Muscle layer of colon (tissue), 2 donors: ENCODE measurements around the gene UCK2.

Experiments
- H3K27ac ChIP-seq: one replicate; pipeline ENCODE4 v1.7.0; 2013; ENCODE audit warnings: low read depth, mild to moderate bottlenecking, low read length, moderate library complexity
- H3K27me3 ChIP-seq, 2 donors: one replicate each; pipeline ENCODE4 v1.7.0; 2013; ENCODE audit warnings: low read length in 2 of 2, mild to moderate bottlenecking in 2 of 2; ENCODE audit not compliant: insufficient read depth in 2 of 2, control insufficient read depth in 1 of 2
- H3K36me3 ChIP-seq: one replicate; pipeline ENCODE4 v1.7.0; 2013; ENCODE audit warnings: mild to moderate bottlenecking, low read length; ENCODE audit not compliant: insufficient read depth
- H3K4me1 ChIP-seq: one replicate; pipeline ENCODE4 v1.7.0; 2013; ENCODE audit warnings: mild to moderate bottlenecking, low read length; ENCODE audit not compliant: insufficient read depth
- H3K4me3 ChIP-seq, 2 donors: one replicate each; pipeline ENCODE4 v1.7.0; 2013; ENCODE audit warnings: low read length in 2 of 2, low read depth in 1 of 2, mild to moderate bottlenecking in 1 of 2, moderate library complexity in 1 of 2
- H3K9ac ChIP-seq: one replicate; pipeline ENCODE4 v1.7.0; 2013; ENCODE audit warnings: low read length
- H3K9me3 ChIP-seq: one replicate; pipeline ENCODE4 v1.7.0; 2013; ENCODE audit warnings: mild to moderate bottlenecking, low read length
- donor health status: abdominal sarcoma.
- donor health status: Adenocarcinoma of cecum.

The UCK2 gene

GRCh38 chr1:165958306-165958705, 130.9 kb downstream of the UCK2 start:
- no peaks in the 10 kb centered on the region for H3K4me1 ChIP-seq
- no peak overlapping the region for H3K4me3 ChIP-seq
- H3K9ac ChIP-seq: no peak overlapping the region
- no peaks in the 10 kb centered on the region for H3K27me3 ChIP-seq
- H3K36me3 ChIP-seq: no peaks in the 10 kb centered on the region
- H3K27ac ChIP-seq: no peak overlapping the region
- no peaks in the 10 kb centered on the region for H3K9me3 ChIP-seq

- H3K4me3 ChIP-seq: no peak overlapping the region
- H3K9me3 ChIP-seq: no peaks in the 10 kb centered on the region
- no peaks in the 10 kb centered on the region for H3K27me3 ChIP-seq
- no peak overlapping the region for H3K27ac ChIP-seq
- no peaks in the 10 kb centered on the region for H3K4me1 ChIP-seq
- no peaks in the 10 kb centered on the region for H3K36me3 ChIP-seq
- no peak overlapping the region for H3K9ac ChIP-seq
Observed at GRCh38 chr1:165960136-165960535, 132.7 kb downstream of the UCK2 start.

GRCh38 chr1:165960881-165961280, 133.5 kb downstream of the UCK2 start:
- H3K4me3 ChIP-seq: no peak overlapping the region
- no peaks in the 10 kb centered on the region for H3K4me1 ChIP-seq
- no peak overlapping the region for H3K27ac ChIP-seq
- no peaks in the 10 kb centered on the region for H3K36me3 ChIP-seq
- no peak overlapping the region for H3K9ac ChIP-seq
- H3K27me3 ChIP-seq: no peaks in the 10 kb centered on the region
- H3K9me3 ChIP-seq: no peaks in the 10 kb centered on the region
